Cardiac muscle cell (in vitro differentiated cells and primary cell): ENCODE measurements around the gene INHBB. TPM values are rescaled to one million over a fixed set of nuclear protein-coding genes. Genes with fewer than 3 reads are reported as not detected.

Experiments
- DNase-seq, 2 donors: peaks; one replicate each; pipeline versions ENCODE4 v3.0.0 to v3.0.0-alpha.2; 2010 to 2017; ENCODE audit warnings: low read depth in 1 of 2, low spot score in 1 of 2
- H3K27ac ChIP-seq: fragments of 200-600 bp; sonication (generic); 2 replicates; pipeline ENCODE4 v1.5.1; 2016
- H3K27me3 ChIP-seq: fragments of 200-600 bp; sonication (generic); 2 replicates; pipeline ENCODE4 v1.6.0; 2016; ENCODE audit warnings: control low read depth
- H3K36me3 ChIP-seq: fragments of 200-600 bp; sonication (generic); 2 replicates; pipeline ENCODE4 v1.5.1; 2016; ENCODE audit warnings: control low read depth
- H3K4me1 ChIP-seq: fragments of 200-600 bp; sonication (generic); 2 replicates; pipeline ENCODE4 v1.8.1; 2017; ENCODE audit warnings: low read depth, mild to moderate bottlenecking, mixed run types
- H3K4me3 ChIP-seq: fragments of 200-600 bp; sonication (generic); 2 replicates; pipeline ENCODE4 v1.5.1; 2016; ENCODE audit warnings: mild to moderate bottlenecking
- H3K9me3 ChIP-seq: fragments of 200-600 bp; sonication (generic); 2 replicates; pipeline ENCODE4 v1.5.1; 2017; ENCODE audit warnings: low read depth, mild to moderate bottlenecking, control low read depth
- CTCF ChIP-seq: IDR thresholded peaks from 2 replicates; pipeline ENCODE4 v1.5.1; 2012; ENCODE audit warnings: low read depth, mild to moderate bottlenecking, low read length
- polyA plus RNA-seq: library from polyadenylated mRNA; unstranded; fragments of >200 nt; fragmentation: Nextera tagmentation; extraction: Ambion mirVana; gene quantifications from 2 replicates; pipeline ENCODE4 v1.2.1, GENCODE V29; 2016
- total RNA-seq: library from RNA; depleted of rRNA; stranded (reverse); fragments of >200 nt; gene quantifications from 2 replicates; pipeline ENCODE4 v1.2.3, GENCODE V29; 2016

INHBB gene
- total and polyA plus RNA-seq, 2 experiments from 2014 or later = not detected

- Histone ChIP-seq H3K36me3 (no peaks in the 10 kb centered on the region), H3K9me3 (no peaks in the 10 kb centered on the region), H3K4me1 (no peaks in the 10 kb centered on the region), H3K27ac (no peak overlapping the region), H3K27me3 (peaks cover 20% of the 10 kb centered on the region), H3K4me3 (no peak overlapping the region)
- no peak for TF ChIP-seq CTCF
- DNase-seq = no peak
Measured at GRCh38 chr2:120334068-120334467, 11.9 kb upstream of the INHBB start.

GRCh38 chr2:120336749-120337148 is 9.2 kb upstream of the INHBB start:
- Histone ChIP-seq H3K36me3 (no peaks in the 10 kb centered on the region), H3K27ac (no peak overlapping the region), H3K9me3 (no peaks in the 10 kb centered on the region), H3K4me3 (no peak overlapping the region), H3K4me1 (no peaks in the 10 kb centered on the region), H3K27me3 (peaks cover 29% of the 10 kb centered on the region)
- no peak for DNase-seq
- no peak for TF ChIP-seq CTCF

GRCh38 chr2:120338015-120338414 is 7.9 kb upstream of the INHBB start:
- Histone ChIP-seq H3K27me3 (peaks cover 42% of the 10 kb centered on the region), H3K4me3 (no peak overlapping the region), H3K27ac (no peak overlapping the region), H3K4me1 (no peaks in the 10 kb centered on the region), H3K9me3 (no peaks in the 10 kb centered on the region), H3K36me3 (no peaks in the 10 kb centered on the region)
- DNase-seq = no peak
- no peak for TF ChIP-seq CTCF

GRCh38 chr2:120341977-120342376 is 4.0 kb upstream of the INHBB start:
- Histone ChIP-seq H3K4me1 (peaks cover 4% of the 10 kb centered on the region), H3K27me3 (peaks cover 72% of the 10 kb centered on the region), H3K27ac (no peak overlapping the region), H3K9me3 (no peaks in the 10 kb centered on the region), H3K4me3 (no peak overlapping the region), H3K36me3 (no peaks in the 10 kb centered on the region)
- no peak for DNase-seq
- TF ChIP-seq CTCF = no peak

GRCh38 chr2:120342446-120342845 is 3.5 kb upstream of the INHBB start:
- Histone ChIP-seq H3K36me3 (no peaks in the 10 kb centered on the region), H3K9me3 (no peaks in the 10 kb centered on the region), H3K4me1 (peaks cover 4% of the 10 kb centered on the region), H3K27ac (no peak overlapping the region), H3K4me3 (no peak overlapping the region), H3K27me3 (peaks cover 77% of the 10 kb centered on the region)
- DNase-seq = no peak
- TF ChIP-seq CTCF = no peak

GRCh38 chr2:120343100-120343432 is 2.9 kb upstream of the INHBB start:
- H3K9me3 ChIP-seq = no peaks in the 10 kb centered on the region
- H3K4me1 ChIP-seq = peaks cover 4% of the 10 kb centered on the region
- no peak for DNase-seq
- H3K27ac ChIP-seq = no peak overlapping the region
- no peak for TF ChIP-seq CTCF
- peaks cover 83% of the 10 kb centered on the region for H3K27me3 ChIP-seq
- no peaks in the 10 kb centered on the region for H3K36me3 ChIP-seq
- no peak overlapping the region for H3K4me3 ChIP-seq
